NK-92 (cell line): ENCODE results near the gene SULT4A1.

ENCODE experiments used
- DNase-seq: peaks from one replicate; lab custom pipeline; 2025; ENCODE audit not compliant: unreplicated experiment; lab: John Stamatoyannopoulos, UW

SULT4A1 gene

DNA sequence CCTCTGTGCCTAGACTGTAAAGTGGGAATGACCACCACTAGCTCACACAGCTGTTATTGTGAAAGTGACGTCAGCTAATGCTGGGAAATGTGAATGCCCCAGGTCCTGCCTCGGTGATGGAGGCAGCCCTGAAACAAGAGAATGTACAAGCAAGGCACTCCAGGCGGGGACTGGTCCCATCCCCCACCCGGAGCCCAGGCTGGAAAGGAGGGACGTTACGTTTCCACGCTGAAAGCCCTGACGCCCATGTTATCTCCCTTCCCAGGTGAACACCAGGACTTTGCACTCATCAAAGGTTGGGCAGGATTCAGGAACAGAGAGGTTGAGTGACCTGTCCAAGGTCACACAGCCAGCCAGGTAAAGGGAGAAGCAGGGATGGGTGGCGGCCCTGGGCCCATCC, 784 bp downstream of the SULT4A1 start:
- no peak for DNase-seq

GRCh38 chr22:43860831-43861230, 1.5 kb downstream of the SULT4A1 start:
- no peak for DNase-seq

DNA sequence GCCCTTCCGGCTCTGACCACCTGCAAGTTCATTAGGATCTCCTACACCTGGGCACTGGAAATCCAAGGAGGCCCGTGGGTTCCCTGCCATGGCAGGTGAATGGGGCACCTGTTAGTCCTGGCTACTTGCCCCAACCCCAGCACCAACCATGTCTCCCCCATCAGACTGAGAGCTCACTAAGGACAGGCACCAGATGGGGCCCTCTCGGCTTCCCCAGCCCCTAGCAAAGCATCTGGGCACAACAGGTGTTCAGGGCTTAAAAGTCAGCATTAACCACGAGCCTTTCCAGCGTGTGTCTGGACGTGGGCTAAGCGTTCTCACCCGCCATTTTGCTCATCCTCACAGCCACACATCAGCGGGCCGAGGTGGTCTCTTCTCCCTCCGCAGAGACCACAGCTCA, 2.2 kb downstream of the SULT4A1 start:
- DNase-seq: no peak

DNA sequence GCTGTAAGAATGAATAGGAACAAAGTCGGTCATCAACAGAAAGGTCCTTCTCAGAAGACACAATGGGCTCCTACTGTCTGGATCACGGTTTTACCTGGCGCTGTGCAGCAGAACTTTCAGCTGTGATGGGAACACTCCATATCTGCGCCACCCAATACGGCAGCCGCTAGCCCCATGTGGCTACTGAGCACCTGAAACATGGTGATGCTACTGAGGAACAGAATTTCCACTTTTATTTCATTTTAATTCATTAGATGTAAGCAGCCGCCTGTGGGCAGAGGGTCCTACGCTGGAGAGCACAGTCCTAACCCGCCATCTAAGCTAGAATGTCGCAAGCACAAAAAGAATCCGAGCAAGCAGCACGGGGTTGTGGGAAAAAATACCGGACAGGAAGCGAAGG, 2.7 kb downstream of the SULT4A1 start:
- DNase-seq: no peak

GRCh38 chr22:43859176-43859575, 3.1 kb downstream of the SULT4A1 start:
- DNase-seq: no peak

DNA sequence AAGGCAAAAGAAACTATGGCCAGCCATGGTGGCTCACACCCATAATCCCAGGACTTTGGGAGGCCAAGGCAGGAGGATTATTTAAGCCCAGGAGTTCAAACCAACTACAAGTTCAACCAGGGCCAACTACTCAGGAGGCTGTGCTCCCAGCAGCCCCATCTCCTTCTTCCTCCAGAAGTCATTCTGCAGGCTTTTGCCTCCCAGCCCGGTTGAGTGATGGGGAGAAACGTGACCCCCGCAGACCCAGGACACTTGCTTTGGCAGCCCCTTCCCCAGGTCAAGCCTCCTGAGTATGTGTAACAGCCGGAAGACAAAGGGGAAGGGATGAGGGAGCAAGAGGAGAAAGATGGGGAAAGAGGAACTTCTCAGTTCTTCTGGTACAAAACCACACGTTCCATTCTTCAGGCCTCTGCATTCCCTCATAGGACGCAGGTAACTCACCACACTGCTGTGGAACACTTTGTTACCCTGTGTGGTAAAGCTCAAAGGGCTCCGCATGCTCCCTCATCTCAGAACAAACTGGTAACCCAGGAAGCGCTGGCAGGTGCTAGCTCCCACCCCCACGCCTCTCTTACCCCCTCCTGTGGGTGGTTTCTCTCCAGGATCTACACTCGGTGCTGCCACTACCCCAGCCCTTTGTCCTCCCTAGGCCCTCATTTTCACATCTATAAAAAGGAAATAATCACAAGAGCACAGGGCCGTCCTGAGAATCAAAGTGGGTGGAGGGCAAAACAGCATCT, 4.0 kb downstream of the SULT4A1 start:
- no peak for DNase-seq

DNA sequence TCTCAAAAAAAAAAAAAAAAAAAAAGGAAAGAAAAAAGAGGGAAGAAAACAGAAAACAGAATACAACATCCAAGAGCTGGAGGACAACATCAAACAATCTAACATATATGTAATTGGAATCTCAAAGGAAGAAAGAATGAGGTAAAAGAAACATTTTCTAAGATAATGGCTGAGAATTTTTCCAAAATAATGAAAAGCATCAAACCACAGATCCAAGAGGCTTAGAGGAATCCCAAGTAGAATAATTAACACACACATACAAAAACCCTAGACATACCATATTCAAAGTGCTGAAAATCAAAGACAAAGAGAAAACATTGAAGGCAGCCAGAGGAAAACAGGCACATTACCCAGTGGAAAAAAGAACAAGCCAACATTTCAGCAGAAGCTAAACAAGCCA, 4.9 kb downstream of the SULT4A1 start:
- DNase-seq: no peak

DNA sequence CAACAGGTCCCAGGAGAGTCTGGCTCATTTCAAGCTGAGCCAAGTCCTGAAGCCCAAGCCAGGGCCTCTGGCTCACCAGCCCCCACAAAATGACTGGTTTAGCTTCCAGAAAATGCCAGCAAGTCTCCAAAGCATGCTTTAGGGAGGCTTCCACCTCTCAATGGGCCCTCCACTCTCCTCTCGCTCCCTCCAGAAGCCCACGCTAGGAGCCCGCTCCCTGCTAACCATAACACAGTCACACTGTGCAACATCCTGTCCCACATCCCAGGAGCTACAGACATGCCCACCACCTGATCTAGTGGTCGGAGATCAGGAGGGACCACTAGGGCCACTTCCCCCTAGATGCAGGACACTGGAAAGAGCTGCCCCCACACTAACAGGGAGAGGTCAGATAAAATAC, 6.9 kb downstream of the SULT4A1 start:
- DNase-seq: no peak

DNA sequence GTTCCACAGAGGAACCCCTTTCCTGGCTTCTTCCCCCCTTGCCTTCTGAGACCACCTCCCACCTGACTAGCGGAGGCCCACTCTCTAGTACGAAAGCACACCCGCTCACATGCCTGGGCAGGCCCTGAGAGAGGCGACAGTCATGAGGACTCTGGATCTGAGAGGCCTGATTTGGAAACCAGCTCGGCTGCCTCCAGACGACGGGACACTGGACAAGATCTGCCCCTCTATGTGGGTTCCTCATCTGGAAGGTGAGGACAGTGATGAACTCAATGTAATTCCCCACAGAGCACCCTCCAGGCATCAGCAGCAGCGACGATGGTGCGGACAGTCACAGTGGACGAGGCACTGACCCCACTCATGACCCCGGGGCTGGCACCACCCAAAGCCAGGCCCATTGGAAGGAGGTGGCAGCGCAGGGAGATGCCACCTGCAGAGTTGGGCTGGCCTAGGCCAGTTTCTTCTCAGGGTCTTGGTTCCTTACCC, 7.5 kb downstream of the SULT4A1 start:
- no peak for DNase-seq

DNA sequence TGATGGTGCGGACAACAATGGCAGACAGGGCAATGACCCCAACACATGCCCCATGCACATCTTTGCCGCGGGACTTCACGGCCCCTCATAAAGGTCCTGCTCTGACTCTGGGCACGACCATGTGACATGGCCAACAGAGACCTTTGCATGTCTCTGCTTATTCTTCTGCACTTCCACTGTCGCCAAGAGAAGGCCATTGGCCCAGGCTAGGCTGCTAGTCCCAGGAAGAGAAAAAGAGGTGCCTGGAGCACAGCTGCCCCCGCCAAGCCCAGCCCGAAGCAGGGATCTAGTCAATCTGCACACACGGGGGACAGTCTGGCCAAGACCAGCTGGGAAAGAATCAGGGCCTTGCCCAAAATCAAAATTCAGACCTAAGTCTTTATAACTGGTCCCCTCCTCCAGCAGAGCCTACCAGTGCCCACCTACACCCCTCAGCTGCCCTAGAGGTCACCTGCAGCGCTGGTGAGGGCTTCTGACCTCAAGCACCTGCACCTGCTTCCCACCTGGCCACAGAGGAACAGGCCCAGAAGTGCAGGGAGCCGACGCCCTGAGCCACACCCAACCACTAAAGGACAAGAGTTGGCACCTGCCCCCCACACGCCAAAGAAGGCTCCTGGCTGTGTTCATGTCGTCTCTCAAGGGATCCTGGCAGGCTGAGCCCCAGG, 8.1 kb downstream of the SULT4A1 start:
- DNase-seq: no peak

DNA sequence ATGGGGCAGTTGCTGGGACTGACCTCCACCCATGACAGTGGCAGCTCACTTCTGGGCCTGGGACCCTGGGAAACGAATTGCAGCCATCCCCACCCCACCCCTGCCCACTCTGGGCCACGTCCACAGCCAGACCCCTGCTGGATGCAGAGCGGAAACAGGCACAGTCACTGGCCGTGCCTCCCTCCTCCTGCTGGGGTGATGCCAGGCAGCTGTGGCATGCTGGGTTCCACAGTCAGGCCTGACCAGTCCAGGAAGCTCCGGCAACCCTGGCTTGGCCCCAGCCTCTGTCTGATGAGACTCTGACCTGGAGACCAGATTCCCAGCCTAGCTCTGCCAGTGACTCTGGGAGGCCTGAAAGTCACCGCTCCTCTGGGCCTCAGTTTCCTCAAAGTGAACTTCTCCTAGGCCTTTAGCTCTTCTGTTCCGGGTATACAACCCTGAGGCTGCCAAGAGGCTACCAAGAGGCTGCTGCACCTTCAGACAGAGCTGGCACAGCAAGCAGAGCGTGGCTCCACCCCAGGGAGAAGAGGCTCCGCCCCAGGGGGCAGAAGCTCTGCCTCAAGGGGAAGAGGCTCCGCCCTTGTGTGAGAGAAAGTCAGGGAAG, 8.9 kb downstream of the SULT4A1 start:
- DNase-seq: no peak

DNA sequence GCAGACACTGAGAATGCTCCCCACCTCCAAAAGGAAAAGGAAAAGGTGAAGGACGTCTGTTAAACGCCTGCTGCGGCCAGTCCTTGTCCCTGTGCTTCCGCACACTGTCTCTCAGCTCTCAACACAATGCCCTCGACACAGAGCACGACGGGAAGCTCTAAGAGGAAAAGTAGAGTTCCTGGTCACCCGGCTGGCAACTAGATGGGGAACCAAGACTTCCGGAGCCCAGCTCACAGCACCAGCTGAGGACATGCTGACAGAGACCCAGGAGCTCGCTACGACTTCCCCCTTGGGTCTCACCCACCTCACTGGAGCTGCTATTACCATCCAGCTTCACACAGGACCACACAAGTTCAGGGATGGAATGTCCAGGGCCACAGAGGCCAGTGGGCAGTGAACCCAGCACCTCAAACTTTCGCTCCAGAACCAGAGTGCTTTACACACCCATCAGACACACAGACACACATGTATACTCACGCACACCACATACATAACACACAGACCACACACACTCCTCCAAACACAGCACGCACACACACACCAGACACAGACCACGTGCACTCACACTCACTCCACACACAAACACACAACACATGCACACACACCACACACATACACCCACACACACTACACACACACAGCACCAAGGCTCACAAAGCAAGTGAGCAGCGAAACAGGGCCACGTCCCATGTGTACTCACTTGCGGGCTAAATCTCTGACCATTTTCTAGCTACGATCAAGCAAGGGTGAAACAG, 9.6 kb downstream of the SULT4A1 start:
- no peak for DNase-seq

- DNase-seq: no peak
Measured at GRCh38 chr22:43851979-43852307, 10.4 kb downstream of the SULT4A1 start.

DNA sequence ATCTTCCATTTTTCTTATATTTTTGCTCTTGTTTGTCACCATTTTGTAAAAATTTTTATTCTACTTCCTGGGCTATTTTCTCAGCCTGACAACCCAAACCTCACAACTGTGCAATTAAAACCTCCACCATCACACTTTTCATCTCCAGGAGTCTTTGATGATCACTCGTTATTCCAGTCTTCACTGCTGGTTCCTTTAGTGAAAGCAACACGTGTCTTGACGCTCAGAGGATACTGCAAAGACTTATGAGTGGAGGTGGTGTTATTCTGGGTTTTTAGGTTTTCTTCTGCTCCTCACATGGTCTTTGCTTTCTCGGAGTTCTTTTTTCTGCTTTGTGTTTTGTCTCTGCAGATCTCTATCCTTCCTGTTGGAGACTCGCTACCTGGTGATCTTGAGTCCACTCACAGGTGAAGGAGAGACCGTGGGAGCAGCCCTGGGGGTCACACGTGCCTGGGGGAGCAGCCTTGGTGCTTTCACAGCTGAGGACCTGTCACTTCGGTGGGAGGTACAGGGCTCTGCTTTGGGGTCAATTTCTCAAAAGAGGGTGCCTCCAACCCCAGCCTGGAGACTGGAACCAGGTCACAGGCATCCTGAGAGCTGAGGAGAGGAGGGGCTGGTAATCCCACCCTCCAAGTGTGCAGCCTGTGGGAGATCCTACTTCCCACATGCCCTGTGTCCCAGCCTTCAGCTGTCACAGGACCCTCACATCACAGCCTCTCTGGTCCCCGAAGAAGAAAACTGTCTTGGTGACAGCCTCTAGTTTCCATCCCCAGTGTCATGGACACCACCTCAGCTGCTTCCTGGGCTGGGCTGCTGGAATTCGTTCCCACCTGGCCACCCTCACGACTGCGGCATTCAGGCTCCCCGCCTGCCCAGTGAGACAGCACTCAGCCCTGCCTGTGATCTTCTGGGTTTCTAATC, 11.0 kb downstream of the SULT4A1 start:
- no peak for DNase-seq

DNA sequence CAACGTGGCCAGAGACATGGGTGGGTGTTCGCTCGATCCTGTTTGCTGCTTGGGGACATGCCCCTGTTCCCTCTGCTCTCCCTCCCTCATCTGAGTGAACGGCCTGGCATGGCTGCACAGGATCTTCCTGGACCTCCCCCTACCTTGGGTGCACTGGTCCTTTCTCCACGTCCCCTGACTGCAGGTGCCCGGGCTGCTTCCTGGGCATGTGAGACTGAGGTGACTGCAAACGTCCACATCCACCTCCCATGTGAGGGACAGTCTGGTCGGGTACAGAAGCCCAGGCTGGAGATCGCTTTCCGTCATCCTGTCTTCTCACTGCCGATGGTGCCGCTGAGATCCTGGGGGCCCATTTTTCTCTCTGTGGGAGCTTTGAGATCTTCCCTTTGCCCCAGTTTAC, 11.8 kb downstream of the SULT4A1 start:
- no peak for DNase-seq

- no peak for DNase-seq
Measured at GRCh38 chr22:43849731-43850130, 12.6 kb downstream of the SULT4A1 start.

DNA sequence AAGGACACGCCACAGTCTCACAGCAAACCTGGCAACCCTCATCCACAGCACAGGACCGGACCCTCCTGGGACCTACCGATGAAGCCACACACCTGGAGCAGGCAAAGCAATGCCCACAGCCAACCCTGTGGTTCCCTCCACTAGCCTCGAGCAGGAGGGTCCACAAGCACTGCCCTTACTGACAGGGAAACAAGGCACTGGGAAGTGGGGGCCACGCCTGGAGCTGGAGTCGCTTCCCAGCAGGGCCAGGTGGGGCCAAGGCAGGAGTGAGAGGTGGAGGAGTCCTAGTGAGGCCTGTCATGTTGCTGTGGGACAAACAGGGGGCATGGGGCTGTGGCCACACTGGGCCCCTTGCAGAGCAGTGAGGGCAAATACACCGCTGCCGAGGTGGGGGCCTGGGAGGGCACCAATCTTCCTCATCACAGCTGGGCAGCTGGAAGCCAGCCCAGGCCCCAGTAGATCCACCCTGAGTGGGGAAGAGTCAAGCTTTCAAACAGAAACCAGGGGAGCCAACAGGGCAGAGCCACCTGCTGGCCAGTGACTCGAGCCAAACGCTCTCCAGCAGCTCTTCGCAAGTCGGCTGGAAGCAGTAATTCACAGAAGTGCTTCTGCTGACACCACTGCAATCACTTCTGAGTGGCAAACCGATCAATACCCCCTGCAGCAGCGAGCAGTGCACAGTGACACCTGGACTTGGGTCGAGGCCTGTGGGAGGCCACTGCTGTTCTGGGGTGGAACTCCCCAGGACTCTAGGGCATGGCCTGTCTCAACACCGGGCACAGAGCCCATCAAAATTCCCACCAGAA, 13.7 kb downstream of the SULT4A1 start:
- DNase-seq: no peak

DNA sequence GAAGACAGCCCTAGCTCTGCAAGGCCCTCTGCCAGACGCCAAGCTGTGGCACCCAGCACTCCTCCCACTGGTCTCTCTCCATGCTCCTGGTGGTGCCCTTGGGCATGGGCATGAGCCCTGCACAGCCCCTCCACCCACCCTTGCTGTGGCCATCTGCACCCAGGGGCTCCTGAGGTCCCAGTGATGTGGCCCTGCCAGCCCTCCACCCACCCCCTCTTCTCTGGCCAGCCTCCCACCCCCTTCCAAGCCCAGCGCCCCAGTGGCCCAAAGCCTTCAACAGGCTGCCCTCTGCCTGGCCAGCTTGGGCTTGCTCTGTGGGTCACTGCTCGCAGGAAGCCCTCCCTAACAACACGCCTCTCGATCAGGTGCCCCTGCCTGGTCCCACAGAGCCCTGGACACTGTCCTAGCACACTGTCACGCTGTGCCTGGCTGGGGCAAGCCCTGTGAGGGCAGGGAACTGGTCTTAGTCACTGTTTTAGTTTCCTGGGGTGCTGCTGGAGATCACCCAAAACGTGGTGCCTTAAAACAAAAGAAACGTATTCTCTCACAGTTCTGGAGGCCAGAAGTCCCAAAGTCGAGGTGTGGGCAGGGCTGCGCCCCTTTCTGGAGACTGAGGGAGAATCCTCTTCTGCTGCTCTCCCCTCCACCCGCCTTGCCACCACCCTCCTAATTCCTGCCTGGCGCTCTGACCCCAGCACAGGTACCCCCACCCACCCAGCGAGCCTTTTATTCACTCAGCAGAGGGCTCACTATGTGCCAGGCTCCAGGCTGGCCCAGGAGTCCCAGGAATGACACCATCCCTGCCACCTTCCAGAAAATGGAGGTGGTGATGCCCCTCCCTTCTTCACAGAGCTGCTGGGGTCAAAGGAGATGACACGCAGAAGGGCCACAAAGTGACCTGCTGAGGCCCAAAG, 14.7 kb downstream of the SULT4A1 start:
- DNase-seq: no peak

DNA sequence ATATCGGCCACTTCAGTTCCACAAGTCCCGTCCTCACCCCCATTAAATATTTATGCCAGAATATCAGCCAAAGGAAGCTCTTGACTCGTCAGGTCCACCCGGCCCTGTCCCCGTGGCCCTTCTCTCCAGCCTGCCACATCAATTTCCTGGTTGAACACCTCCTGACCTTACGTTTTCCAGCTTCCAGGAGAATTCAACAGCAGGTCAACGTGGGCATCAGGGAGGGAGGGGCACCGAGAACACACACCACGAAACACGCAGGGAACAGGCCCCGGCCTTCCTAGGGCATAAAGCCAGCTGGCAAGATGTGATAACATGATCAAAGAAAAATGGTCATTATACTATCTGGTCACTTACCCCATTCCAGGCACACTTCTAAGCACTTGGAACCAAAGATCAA, 15.3 kb downstream of the SULT4A1 start:
- DNase-seq: no peak
